Activated T-cell treated with anti-CD3 and anti-CD28 coated beads for 24 hours (primary cell): ENCODE data around the gene IMPDH1.

Experiments
- DNase-seq: peaks from one replicate; pipeline ENCODE4 v3.0.0-alpha.2; 2020; ENCODE audit warnings: low read depth

The IMPDH1 gene

DNA sequence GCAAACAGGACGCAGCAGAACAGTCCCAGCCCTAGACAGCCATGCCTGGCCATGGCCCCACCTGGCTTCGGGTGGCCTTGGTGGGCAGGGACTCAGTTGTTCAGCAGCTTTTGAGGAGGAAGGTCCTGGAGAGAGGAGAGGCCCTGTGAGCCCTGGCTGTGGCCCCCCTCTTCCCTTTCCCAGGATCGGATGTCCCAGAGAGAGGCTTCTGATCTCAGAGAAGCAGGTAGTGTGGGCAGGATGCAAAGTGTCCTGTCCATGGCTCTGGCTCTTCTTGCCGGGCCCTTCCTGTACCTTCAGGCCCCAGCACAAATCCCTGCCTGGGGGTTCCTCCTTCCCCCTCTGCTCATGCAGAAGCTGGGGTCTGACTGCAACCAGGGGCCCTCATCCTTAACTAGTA is 49.8 kb downstream of the IMPDH1 start:
- no peak for DNase-seq

DNA sequence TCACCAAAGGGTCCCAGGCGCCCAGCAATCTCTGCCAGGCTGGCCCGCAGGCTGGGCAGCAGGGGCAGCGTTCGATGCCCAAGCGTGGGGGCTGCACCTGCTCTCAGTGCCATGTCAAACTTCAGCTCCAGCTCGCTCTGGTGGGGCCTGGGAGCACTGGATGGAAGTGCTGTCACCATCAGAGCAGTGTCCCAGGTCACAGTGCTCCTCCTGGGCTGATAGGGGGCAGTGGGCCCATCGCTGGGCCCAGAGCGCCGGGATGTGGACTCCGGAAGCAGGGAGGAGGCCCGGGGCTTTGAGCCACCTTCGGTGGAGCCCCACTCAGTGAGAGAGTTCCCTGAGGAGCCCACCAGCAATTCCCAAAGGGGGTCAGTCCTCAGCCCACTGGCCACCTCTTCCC is 50.4 kb downstream of the IMPDH1 start:
- DNase-seq: no peak

DNA sequence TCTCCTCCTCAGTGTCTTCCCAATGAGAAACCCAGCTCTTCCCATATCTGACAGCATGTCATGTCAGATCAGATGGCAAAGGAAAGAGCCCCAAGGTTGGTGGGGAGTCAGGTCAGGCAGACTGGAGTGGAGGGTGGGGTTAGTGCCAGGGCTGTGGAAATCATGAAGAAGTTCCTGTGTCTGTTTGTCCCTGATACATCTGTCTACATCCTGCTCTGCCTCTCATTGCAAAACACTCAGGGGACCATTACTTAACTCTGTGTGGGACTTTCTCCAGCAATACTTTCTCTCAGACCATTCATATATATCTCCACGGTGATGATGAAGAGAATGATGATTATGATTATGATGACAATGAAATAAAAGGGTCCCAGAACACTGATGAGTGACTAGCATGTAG is 51.5 kb downstream of the IMPDH1 start:
- no peak for DNase-seq

DNA sequence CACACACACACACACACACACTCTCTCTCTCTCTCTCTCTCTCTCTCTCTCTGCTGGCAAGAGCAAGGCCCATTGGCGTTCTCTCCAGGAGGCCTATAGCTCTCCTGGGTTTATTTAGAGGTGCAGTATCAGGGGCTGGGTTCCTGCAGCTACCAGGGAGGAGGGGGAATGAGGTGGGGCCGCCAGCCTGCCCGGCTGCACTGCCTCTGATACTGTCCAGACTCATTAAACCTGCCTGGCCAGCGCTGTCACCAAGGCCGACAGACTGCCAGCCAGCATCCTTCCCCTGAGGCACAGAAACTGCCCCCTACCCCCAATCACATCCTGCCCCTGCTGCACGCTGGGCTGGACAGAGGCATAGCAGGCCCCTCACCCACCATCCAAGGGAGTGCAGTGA is 52.6 kb downstream of the IMPDH1 start:
- DNase-seq: no peak

DNA sequence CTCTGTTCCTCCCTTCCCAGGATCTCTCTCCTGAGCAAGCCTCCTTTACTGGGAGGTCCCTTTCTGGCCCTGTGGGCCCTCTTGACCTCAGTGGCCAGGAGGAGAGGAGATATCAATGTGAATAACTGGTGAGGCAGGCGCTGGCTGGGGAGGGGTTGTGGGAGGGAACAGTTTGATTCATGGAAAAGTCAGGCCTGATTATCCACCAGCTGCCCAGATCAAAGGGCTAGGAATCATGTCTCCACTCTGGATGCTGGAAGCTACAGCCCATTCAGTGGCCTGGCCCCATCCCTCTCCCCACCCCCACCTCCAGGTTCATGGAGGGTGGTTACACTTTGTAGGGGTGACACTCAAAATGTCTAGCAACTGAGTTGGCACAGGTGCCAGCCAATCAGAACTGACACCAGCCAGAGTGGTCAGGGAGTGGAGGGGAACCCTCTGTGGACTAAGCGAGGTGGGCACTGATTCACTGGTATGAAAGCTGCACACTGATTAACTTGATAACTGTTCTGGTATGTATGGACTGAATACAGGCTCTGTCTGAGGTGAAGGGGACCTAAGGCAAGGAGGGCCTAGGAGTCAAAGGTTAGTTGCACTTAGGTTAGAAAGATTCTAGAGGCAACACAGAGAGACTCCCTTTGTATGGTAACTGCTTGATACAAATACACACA is 53.1 kb downstream of the IMPDH1 start:
- no peak for DNase-seq

DNA sequence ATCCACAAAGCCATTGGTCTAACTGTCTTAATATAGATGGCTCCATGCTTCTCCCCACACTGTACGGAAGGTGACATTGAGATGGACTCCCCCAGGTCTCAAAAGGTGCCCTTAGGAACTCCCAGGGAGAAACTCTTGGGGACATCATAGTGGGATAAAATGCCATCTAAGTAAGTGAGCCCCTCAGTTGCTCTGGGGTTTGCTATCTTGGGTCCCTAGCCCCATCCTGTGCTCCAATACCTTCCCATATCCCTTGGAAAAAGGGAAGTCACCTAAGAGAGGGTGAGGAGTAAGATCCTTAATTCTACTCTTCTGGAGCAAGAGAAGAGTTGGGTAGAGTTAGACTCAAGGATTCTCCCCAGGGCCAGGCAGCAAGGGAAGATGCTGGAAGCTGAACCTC is 56.2 kb downstream of the IMPDH1 start:
- no peak for DNase-seq

DNA sequence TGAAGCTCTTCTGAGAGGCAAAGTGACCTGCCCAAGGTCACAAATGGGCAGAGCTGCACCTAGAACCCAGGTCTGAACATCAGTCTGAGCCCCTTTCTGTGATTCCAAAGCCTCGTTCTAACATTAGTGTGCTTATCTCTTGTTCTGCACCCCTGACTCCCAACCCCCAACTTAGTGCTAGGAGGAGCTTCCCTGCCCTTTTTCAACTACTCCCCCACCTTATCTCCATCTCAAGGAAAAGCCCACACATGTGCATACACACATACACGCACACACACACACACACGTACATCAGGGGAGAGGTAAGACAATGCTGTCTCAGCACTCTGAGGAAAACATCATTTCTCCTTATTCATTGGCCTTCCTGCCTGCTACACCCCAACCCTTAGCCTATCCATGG is 56.6 kb downstream of the IMPDH1 start:
- DNase-seq: no peak

DNA sequence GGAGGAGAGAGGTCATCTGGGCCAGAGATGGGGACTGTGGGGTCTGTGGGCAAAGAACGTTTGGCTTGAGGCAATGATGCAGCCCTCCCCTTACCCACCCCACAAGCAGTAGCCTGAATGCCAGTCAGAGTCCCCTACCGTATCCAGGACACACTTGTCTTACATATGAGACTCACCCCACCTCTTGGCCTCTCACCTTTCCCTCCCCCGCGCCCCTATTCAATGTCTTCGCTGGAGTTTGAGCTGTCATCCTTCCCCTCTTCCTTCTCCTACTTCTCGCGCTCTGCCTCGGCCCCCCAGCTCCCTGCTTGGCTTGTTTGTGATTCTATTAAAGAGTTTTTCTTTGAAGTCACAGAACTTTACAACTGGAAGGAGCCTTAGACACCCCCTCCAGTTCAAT is 57.1 kb downstream of the IMPDH1 start:
- DNase-seq: no peak

DNA sequence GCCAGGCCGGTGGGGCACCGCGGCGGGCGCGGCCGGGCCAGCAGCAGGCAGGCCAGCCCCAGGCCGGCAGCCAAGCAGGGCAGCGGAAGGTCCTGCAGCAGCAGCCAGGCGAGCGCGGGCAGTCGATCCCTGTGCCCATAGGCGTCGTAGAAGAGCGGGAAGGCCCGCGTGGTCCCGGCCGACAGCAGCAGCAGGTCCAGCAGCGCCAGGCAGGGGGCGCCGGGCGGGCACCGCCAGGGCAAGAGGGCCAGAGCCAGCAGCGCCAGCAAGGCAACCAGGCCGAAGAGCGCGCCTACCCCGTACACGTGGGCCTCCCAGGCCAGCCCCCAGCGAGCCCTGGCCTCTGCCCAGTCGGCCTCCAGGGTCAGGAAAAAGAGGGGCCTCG is 57.6 kb downstream of the IMPDH1 start:
- no peak for DNase-seq

DNA sequence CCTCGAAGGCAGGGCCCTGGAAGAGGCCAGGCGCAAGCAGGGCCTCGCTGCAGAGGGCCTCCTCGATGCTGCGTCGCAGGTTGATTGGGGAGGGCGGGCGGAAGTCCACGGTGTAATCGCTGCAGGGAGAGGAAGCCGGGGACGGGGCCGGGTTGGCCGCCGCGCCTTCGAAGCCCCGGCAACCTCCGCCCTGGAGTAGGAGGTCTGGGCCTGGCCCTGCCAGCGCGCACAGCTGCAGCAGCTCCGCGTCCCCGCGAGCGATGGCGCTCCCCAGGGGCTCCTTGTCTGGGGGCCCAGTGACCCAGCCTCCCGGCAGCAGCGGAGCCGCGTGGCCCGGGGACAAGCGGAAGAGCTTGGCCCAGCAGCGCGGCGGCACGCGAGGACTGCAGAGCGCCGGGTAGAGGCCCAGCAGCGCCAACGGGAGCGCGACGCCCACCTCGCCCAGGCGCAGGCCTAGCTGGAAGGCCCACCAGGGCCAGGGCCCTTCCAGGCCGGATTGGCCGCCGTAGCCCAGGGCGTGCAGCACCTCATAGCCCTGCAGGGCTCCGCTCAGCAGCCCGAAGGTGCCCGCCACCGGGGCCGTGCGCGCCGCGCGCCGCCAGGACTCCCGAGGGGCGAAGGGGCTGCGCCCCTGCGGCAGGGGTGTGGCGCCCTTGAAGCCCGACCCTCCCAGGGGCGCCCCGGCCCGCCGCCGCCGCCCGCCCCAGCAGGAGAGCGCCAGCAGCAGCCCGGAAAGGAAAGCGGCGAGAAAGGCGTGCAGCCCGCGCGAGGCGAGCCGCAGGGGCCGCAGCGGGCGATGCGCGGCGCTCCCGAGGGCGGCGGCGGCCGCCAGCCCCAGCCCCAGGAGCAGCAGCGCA is 58.3 kb downstream of the IMPDH1 start:
- no peak for DNase-seq

DNA sequence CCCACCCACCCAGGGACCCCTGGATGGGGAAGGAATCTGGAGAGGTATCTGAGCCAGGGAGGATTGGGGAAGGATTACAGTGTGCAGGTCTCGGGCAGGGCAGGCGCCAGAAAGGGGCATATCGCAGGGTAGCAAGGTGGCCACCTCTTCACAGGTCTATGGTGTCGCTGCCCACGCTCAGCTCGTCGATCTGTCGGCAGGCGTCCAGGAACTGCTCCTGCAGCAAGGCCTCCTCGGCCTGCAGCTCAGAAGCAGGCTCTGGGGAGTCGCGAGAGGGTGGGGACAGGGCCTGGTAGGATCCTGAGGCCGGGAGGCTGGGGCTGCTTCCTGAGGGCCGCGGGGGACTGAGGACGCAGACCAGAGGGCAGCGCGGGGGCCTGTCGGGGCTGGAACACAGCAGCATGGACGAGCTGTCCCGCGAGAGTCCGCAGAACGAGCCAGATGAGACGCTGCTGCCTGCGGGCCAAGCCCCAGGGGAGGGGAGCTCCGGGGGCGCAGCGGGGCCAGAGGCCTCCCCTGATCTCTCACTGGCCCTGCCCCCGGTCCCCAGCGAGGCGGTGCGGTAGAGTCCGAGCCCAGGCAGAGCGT is 59.0 kb downstream of the IMPDH1 start:
- DNase-seq: no peak

DNA sequence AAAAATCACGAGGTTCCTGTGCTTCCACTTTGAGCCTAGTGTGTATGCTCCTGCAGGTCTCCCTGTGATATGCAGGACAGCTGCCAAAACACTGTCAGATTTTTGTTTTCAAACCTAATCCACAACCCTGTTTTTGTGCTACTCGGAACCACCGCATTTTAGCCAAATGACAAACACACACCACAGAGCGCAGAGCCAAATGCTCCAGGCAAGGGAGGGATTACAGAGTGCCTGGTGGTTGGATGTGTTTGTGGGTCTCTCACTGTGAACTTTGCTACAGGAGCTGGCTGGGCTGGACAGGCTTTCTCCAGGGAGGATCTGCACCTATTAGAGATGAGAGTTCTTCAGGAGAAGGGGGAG is 60.3 kb downstream of the IMPDH1 start:
- DNase-seq: no peak

DNA sequence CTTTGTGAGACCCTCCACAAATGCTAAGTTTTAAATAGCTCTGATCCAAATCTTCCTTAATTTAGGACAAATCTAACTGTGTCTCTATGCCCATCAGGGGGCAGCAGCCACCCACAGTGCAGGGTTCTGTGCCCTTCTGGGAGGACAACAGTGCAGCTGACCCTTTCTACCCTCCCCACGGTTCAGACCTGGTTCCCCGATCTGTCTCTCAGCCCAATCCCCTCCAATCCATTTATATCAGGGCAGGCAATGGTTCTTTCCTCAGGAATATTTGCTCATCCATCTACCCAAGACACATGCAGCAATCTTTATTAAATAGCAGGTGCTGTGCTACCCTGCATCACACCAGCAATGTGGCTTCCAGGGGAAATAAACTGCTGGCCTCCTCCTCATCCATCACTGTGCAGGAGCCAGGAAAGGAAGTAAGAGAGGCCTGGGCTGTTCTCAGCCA is 62.1 kb downstream of the IMPDH1 start:
- DNase-seq: peak; percentile 44

DNA sequence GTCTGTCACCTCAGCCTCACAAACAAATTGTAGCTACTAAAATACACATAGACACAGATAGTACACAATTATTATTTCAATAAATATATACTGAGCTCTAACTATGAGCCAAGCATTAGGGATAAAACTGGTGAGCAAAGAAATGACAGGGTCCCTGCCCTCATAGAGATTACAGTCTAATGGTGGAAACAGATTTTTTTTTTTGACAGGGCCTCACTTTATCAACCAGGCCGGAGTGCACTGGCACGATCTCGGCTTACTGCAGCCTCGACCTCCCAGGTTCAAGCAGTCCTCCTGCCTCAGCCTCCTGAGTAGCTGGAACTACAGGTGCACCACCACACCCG is 65.4 kb downstream of the IMPDH1 start:
- no peak for DNase-seq

DNA sequence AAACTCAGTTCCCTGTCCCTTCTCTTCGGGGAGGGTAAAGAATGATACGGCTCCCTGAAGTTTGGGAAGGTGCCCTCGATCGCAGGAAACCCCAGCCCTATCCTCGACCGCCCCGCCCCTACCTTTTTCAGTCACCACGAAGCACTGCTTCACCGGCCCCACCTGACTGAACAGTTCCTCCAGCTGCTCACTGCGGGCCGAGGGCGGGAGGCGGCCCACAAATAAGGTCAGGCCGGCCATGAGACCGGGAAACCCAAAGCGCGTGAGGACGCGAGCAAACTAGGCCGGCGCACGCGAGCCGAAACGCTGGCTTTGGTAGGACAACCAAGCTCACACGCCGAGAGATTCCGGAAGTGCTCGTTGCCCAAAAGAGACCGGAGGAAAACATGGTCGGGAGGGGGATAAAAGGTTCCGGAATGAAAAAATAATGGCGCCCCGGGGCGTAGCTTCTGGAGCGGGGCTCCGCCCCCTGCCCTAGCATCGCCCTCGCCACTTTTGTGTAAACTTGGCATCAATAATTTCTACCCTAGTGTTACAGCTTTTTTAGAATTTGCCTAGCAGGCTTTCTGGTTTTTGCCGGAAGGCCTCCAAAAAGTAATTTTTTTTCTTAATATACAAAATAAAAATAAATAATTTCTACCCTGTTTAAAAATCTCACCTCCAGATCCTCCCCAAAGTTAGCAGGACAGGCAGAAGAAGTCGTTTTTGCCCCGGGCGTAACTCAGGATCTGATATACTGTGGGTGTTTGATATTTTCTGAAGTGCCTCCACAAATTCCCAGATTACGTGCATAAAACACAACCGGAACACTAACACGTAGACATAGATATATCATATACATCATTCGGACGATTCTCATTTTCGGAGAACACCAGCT is 66.0 kb downstream of the IMPDH1 start, which contains the start of gene RBM28:
Gene RBM28 (minus strand): TSS at position 355 of the 877 bp plus-strand sequence. CDS start 115 bp downstream, at position 240.
- peak; percentile 83 for DNase-seq
